Ascending aorta (tissue), 2 donors: ENCODE results near the gene KLHDC4. TPM values are rescaled to one million over a fixed set of nuclear protein-coding genes. Genes with fewer than 3 reads are reported as not detected.

Experiments
- DNase-seq, 2 donors: peaks; one replicate each; pipeline ENCODE4 v3.0.0-alpha.2; 2019; ENCODE audit warnings: low spot score in 2 of 2
- H3K27ac ChIP-seq, 2 donors: fragments of 200-600 bp; sonication (generic); one replicate each; pipeline ENCODE4 v1.5.1; 2016 to 2017; ENCODE audit warnings: mild to moderate bottlenecking in 1 of 2
- H3K27me3 ChIP-seq: fragments of 200-600 bp; sonication (generic); one replicate; pipeline ENCODE4 v1.5.1; 2017
- H3K36me3 ChIP-seq, 2 donors: fragments of 200-600 bp; sonication (generic); one replicate each; pipeline ENCODE4 v1.5.1; 2016
- H3K4me1 ChIP-seq, 2 donors: fragments of 200-600 bp; sonication (generic); one replicate each; pipeline ENCODE4 v1.5.1; 2016 to 2017; ENCODE audit warnings: mild to moderate bottlenecking in 1 of 2
- H3K4me3 ChIP-seq, 2 donors: fragments of 200-600 bp; sonication (generic); one replicate each; pipeline ENCODE4 v1.5.1; 2016 to 2017; ENCODE audit warnings: mild to moderate bottlenecking in 1 of 2
- H3K9me3 ChIP-seq, 2 donors: fragments of 200-600 bp; sonication (generic); one replicate each; pipeline ENCODE4 v1.5.1; 2016
- intact Hi-C: fragments of 100-400 bp; cut with DNase I; formaldehyde crosslinking; loops from one replicate; pipeline ENCODE4 v1.15.1; 2023
- total RNA-seq: library from RNA; depleted of rRNA; stranded (reverse); fragments of >200 nt; gene quantifications from one replicate; pipeline ENCODE4 v1.1.0, GENCODE V29; 2016
- TF ChIP-seq, protein P1 (sequence below), 3 experiments: fragments of 200-600 bp in 2 of 3; fragments of 450-650 bp in 1 of 3; sonication (generic) in 2 of 3; IDR thresholded peaks; one replicate each; pipeline ENCODE4 v1.5.1; 2016 to 2019; ENCODE audit warnings: antibody characterized with exemption in 3 of 3, mild to moderate bottlenecking in 1 of 3, moderate library complexity in 1 of 3

KLHDC4 gene
- total RNA-seq, 1 donor from 2014 or later, result 38.4 TPM

DNA sequence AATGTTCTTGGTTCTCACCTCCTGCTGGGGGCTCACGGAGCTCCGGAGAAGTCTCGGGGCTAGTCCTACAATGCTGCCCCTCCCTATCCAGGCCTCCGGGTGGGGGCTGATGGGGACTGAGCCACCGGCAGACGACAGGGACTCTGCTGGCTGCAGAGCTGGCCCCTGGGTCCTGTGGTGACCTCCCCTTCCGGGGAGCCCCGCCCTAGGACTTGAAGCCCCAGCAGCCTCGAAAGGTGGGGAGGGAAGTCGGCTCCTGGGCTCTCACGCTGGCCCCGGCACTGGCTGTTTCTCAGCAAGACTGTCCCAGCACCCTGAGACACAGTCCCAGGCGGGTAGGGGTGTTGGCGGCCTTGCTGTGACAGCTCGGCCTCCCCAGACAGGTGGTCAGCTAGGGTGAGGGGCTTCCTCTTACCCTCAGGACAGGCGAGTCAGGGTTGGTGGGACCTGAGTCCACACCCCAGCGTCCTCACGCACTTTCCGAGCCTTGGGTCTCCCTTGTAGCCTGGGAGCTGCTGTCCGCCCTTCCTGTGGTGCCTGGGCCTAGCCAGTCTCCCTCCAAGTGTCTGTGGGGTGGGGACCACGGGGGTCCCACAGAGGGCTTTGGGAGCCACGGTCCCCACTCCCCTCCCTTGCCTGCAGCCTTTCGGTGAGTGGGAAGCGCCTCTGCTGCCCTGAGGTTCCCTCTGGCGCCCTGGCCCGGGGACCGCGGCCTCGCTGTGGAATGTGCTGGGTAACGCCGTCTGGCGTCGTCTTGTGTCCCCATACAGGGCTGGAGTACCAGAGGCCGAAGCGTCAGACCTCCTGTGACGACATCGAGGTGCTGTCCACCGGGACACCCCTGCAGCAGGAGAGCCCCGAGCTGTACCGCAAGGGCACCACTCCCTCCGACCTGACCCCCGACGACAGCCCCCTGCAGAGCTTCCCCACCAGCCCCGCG lies 76.6 kb downstream of the KLHDC4 start:
- H3K36me3 ChIP-seq, result no peaks in the 10 kb centered on the region
- TF ChIP-seq, protein P1, sequence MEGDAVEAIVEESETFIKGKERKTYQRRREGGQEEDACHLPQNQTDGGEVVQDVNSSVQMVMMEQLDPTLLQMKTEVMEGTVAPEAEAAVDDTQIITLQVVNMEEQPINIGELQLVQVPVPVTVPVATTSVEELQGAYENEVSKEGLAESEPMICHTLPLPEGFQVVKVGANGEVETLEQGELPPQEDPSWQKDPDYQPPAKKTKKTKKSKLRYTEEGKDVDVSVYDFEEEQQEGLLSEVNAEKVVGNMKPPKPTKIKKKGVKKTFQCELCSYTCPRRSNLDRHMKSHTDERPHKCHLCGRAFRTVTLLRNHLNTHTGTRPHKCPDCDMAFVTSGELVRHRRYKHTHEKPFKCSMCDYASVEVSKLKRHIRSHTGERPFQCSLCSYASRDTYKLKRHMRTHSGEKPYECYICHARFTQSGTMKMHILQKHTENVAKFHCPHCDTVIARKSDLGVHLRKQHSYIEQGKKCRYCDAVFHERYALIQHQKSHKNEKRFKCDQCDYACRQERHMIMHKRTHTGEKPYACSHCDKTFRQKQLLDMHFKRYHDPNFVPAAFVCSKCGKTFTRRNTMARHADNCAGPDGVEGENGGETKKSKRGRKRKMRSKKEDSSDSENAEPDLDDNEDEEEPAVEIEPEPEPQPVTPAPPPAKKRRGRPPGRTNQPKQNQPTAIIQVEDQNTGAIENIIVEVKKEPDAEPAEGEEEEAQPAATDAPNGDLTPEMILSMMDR (IDR thresholded peaks at IDR 0.05), result no peak
- no peak overlapping the region for H3K4me3 ChIP-seq
- no peak overlapping the region for H3K27ac ChIP-seq
- no peaks in the 10 kb centered on the region for H3K9me3 ChIP-seq
- DNase-seq, result no peak
- peaks cover 0 to 2% of the 10 kb centered on the region in 2 donors for H3K4me1 ChIP-seq
- intact Hi-C loops, result no loop called here
- no peaks in the 10 kb centered on the region for H3K27me3 ChIP-seq

DNA sequence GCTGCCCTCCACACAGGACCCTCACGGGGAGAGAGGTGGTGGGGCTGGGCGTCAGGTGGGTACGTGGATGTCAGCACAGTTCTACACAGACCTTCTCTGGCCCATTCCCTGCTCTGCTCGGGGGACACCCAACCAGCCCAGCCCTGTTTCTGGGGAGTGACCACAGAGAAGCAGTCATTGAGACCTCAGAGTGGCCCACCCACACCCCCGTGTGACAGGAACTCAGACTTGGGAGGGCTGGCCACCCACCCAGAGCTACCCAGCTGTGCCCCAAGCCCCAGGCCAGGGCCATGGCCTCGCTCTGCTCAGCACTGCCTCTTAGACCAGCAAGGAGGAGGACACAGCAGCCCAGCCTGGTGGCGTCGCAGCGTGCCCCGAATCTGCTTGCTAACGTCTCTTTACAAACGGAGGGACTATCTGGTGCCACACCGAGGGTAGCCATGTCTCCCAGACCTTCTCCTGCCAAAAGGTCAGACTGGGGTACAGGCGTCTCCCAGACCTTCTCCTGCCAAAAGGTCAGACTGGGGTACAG lies 77.7 kb downstream of the KLHDC4 start:
- Histone ChIP-seq H3K36me3 (no peaks in the 10 kb centered on the region), H3K4me1 (peaks cover 0 to 2% of the 10 kb centered on the region in 2 donors), H3K27me3 (no peaks in the 10 kb centered on the region), H3K27ac (no peak overlapping the region), H3K4me3 (no peak overlapping the region), H3K9me3 (no peaks in the 10 kb centered on the region)
- intact Hi-C loops, result no loop called here
- no peak for DNase-seq
- TF ChIP-seq, protein P1 (IDR thresholded peaks at IDR 0.05), result no peak

DNA sequence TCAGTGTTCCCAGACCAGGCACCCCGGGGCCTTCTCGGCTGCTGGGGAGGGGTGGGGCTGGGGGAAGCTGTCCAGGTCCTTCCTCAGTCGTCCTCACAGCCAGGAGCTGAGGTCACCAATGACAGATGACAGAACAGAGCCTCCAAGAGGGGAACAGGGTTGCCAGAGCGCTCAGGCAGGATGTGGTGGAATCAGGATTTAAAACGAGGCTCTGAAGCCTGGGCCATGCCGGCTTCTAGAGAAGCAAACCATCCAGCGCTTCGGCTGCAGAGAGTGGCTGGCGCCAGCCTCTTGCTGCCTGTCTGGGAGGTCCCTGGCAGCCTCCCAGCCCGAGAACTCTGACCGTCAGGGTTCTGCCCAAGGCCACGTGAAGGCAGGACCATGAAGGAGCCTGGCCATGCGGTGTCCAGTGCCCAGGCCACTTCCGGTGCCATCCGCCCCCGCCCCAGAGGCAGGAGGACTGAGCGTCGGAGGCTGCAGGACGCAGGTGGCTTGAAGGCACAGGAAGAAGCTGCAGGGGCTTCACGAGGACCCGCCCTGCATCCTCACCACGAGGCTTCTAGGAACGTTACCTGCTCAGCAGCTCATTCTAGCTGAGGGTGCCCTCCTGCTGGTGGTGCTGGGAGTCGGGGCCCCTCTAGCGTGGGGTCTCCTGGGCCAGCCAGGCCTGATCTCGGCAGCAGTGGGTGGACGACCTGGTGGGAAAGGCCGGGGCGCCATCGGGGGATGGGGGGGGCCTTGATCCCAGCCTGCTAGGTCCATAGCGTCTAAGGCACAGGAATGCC lies 78.5 kb downstream of the KLHDC4 start:
- intact Hi-C loops, result no loop called here
- no peak overlapping the region for H3K4me3 ChIP-seq
- no peaks in the 10 kb centered on the region for H3K36me3 ChIP-seq
- H3K27ac ChIP-seq, result no peak overlapping the region
- DNase-seq, result no peak
- no peaks in the 10 kb centered on the region for H3K27me3 ChIP-seq
- H3K4me1 ChIP-seq, result peaks cover 0 to 2% of the 10 kb centered on the region in 2 donors
- TF ChIP-seq, protein P1 (IDR thresholded peaks at IDR 0.05), result no peak
- H3K9me3 ChIP-seq, result no peaks in the 10 kb centered on the region

GRCh38 chr16:87686697-87687096 lies 79.1 kb downstream of the KLHDC4 start:
- intact Hi-C loops, result no loop called here
- no peaks in the 10 kb centered on the region for H3K9me3 ChIP-seq
- DNase-seq, result no peak
- H3K4me3 ChIP-seq, result no peak overlapping the region
- H3K27ac ChIP-seq, result no peak overlapping the region
- H3K4me1 ChIP-seq, result peaks cover 0 to 2% of the 10 kb centered on the region in 2 donors
- TF ChIP-seq, protein P1 (IDR thresholded peaks at IDR 0.05), result no peak
- H3K36me3 ChIP-seq, result no peaks in the 10 kb centered on the region
- H3K27me3 ChIP-seq, result no peaks in the 10 kb centered on the region

DNA sequence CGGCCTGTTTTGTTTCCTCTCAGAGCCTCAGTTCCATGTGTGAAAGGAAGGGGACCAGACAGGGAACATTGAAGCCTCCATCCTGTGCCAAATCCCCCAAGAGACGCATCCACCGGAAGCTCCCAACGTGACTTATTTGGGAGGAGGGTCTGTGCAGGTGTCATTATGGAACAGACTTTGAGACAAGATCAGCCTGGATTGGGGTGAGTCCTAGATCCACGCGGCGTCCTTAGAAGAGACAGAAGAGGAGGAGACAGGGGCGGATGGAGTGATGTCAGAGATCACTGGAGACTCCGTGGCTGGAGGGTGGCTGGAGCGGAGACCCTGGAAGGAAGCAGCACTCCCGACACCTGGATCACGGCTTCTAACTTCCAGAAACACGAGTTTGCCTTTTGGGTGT lies 80.0 kb downstream of the KLHDC4 start:
- TF ChIP-seq, protein P1 (IDR thresholded peaks at IDR 0.05), result no peak
- H3K27me3 ChIP-seq, result no peaks in the 10 kb centered on the region
- no peak overlapping the region for H3K27ac ChIP-seq
- H3K9me3 ChIP-seq, result no peaks in the 10 kb centered on the region
- no peak overlapping the region for H3K4me3 ChIP-seq
- no peaks in the 10 kb centered on the region for H3K36me3 ChIP-seq
- no peaks in the 10 kb centered on the region for H3K4me1 ChIP-seq
- intact Hi-C loops, result no loop called here
- no peak for DNase-seq
